Measurements from ENCODE around the gene LTBP3. TPM values are rescaled to one million over a fixed set of nuclear protein-coding genes. Genes with fewer than 3 reads are reported as not detected.
A peak's percentile ranks its signal among the peaks of the same experiment; 100 is the strongest.

Gene LTBP3
- total RNA-seq, 2 donors from 2014 or later, result 492 to 512 TPM

GRCh38 chr11:65542738-65543390, 15.3 kb downstream of the LTBP3 start:
- Histone ChIP-seq H3K27me3 (replicated peaks; ENCODE audit: insufficient read depth) (no peaks in the 10 kb centered on the region), H3K36me3 (peaks cover 46% of the 10 kb centered on the region), H3K4me1 (ENCODE audit: control insufficient read depth in 1 of 2, low read depth in 2 of 2) (peaks cover 10 to 26% of the 10 kb centered on the region in 2 donors), H3K9me3 (no peaks in the 10 kb centered on the region), H3K4me3 (no peak overlapping the region), H3K27ac (peak overlapping the region in 1 of 2 donors; percentile 22)
- no peak for TF ChIP-seq CTCF (IDR thresholded peaks at IDR 0.05)
- ATAC-seq (ENCODE audit: insufficient number of reproducible peaks, low FRiP score, low read depth) (no peak), DNase-seq (ENCODE audit: low spot score) (no peak)

- H3K27ac ChIP-seq, result peak overlapping the region; percentile 79
- H3K4me3 ChIP-seq, result peak overlapping the region; percentile 71
- no peaks in the 10 kb centered on the region for H3K27me3 ChIP-seq (replicated peaks; ENCODE audit: insufficient read depth)
- peaks cover 10 to 26% of the 10 kb centered on the region in 2 donors for H3K4me1 ChIP-seq (ENCODE audit: control insufficient read depth in 1 of 2, low read depth in 2 of 2)
- DNase-seq (ENCODE audit: low spot score), result no peak
- no peak for TF ChIP-seq CTCF (IDR thresholded peaks at IDR 0.05)
- ATAC-seq (ENCODE audit: insufficient number of reproducible peaks, low FRiP score, low read depth), result no peak
- H3K9me3 ChIP-seq, result no peaks in the 10 kb centered on the region
- peaks cover 38% of the 10 kb centered on the region for H3K36me3 ChIP-seq
Measured at GRCh38 chr11:65541093-65541982, 16.8 kb downstream of the LTBP3 start.

GRCh38 chr11:65540290-65541092, 17.7 kb downstream of the LTBP3 start:
- TF ChIP-seq CTCF (IDR thresholded peaks at IDR 0.05), result peak; percentile 77
- peak overlapping the region; percentile 79 for H3K27ac ChIP-seq
- ATAC-seq (ENCODE audit: insufficient number of reproducible peaks, low FRiP score, low read depth), result peak; percentile 66
- peak; percentile 59 for DNase-seq (ENCODE audit: low spot score)
- H3K9me3 ChIP-seq, result no peaks in the 10 kb centered on the region
- H3K4me1 ChIP-seq (ENCODE audit: control insufficient read depth in 1 of 2, low read depth in 2 of 2), result peaks cover 10 to 26% of the 10 kb centered on the region in 2 donors
- peak overlapping the region; percentile 71 for H3K4me3 ChIP-seq
- H3K36me3 ChIP-seq, result peaks cover 36% of the 10 kb centered on the region
- H3K27me3 ChIP-seq (replicated peaks; ENCODE audit: insufficient read depth), result no peaks in the 10 kb centered on the region

GRCh38 chr11:65539744-65540289, 18.3 kb downstream of the LTBP3 start:
- DNase-seq (ENCODE audit: low spot score), result no peak
- Histone ChIP-seq H3K27me3 (replicated peaks; ENCODE audit: insufficient read depth) (no peaks in the 10 kb centered on the region), H3K27ac (peak overlapping the region; percentile 79), H3K9me3 (no peaks in the 10 kb centered on the region), H3K4me3 (peak overlapping the region; percentile 71), H3K36me3 (peaks cover 34% of the 10 kb centered on the region), H3K4me1 (ENCODE audit: control insufficient read depth in 1 of 2, low read depth in 2 of 2) (peaks cover 10 to 26% of the 10 kb centered on the region in 2 donors)
- TF ChIP-seq CTCF (IDR thresholded peaks at IDR 0.05), result no peak
- ATAC-seq (ENCODE audit: insufficient number of reproducible peaks, low FRiP score, low read depth), result no peak
